WTC11 (cell line): ENCODE measurements around the gene SCUBE1.

Experiments
- CREB1 ChIP-seq: sonication (generic); formaldehyde crosslinking; IDR thresholded peaks from 2 replicates; pipeline ENCODE4 v1.8.0; 2023; ENCODE audit warnings: mild to moderate bottlenecking, missing genetic modification reagents
- CTCF ChIP-seq: fragments of 200-600 bp; IDR thresholded peaks from 2 replicates; pipeline ENCODE4 v1.8.0; 2022; ENCODE audit warnings: antibody characterized with exemption
- TEAD1 ChIP-seq: sonication (generic); formaldehyde crosslinking; IDR thresholded peaks from 2 replicates; pipeline ENCODE4 v1.8.0; 2022; ENCODE audit warnings: mild to moderate bottlenecking, missing genetic modification reagents
- TF ChIP-seq, protein P1 (sequence below): sonication (generic); formaldehyde crosslinking; IDR thresholded peaks from 2 replicates; pipeline ENCODE4 v1.8.1; 2023; ENCODE audit warnings: mild to moderate bottlenecking, missing genetic modification reagents

- no peak for TF ChIP-seq TEAD1
- no peak for TF ChIP-seq CREB1
- TF ChIP-seq CTCF = no peak
- TF ChIP-seq, protein P1, sequence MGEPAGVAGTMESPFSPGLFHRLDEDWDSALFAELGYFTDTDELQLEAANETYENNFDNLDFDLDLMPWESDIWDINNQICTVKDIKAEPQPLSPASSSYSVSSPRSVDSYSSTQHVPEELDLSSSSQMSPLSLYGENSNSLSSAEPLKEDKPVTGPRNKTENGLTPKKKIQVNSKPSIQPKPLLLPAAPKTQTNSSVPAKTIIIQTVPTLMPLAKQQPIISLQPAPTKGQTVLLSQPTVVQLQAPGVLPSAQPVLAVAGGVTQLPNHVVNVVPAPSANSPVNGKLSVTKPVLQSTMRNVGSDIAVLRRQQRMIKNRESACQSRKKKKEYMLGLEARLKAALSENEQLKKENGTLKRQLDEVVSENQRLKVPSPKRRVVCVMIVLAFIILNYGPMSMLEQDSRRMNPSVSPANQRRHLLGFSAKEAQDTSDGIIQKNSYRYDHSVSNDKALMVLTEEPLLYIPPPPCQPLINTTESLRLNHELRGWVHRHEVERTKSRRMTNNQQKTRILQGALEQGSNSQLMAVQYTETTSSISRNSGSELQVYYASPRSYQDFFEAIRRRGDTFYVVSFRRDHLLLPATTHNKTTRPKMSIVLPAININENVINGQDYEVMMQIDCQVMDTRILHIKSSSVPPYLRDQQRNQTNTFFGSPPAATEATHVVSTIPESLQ = no peak
These were observed 171.6 kb downstream of the SCUBE1 start for GRCh38 chr22:43171607-43172006.
